GM18951 (cell line): ENCODE results near the gene C17orf107.
"Not testable (repeated sequence)": the region's sequence is repeated elsewhere in the genome, so short reads cannot be mapped to it uniquely, and the experiment has no call there.

ENCODE experiments used
- POLR2A ChIP-seq: IDR thresholded peaks from 4 replicates; pipeline ENCODE4 v1.6.1; 2011; ENCODE audit warnings: mild to moderate bottlenecking; ENCODE audit not compliant: insufficient read length, insufficient read depth; ENCODE audit errors: extremely low read depth
- in situ Hi-C: fragments of 300-500 bp; cut with MboI; formaldehyde crosslinking; loops from one replicate; pipeline ENCODE4 v1.12.0; 2022; ENCODE audit warnings: low sequenced_read_pairs, mixed read lengths, inconsistent platforms; ENCODE audit not compliant: unreplicated experiment

Gene C17orf107

GRCh38 chr17:4899341-4900230 lies at the start of gene C17orf107:
Gene C17orf107, plus strand, starts transcription at chr17:4899536. Its CDS starts 227 bp downstream, at chr17:4899763.
- in situ Hi-C loops: loop anchor here (25.0 kb wide), 1 partner anchor 337 kb away; the partner anchor contains the start of genes GGT6 and MYBBP1A
- TF ChIP-seq POLR2A: peak; percentile 8

- in situ Hi-C loops: no loop called here
- no peak for TF ChIP-seq POLR2A
Observed at GRCh38 chr17:4850246-4850645, 49.1 kb upstream of the C17orf107 start.

- in situ Hi-C loops: no loop called here
- TF ChIP-seq POLR2A: no peak
Observed at GRCh38 chr17:4851084-4851483, 48.3 kb upstream of the C17orf107 start.

- TF ChIP-seq POLR2A: no peak
- in situ Hi-C loops: no loop called here
Observed at GRCh38 chr17:4852567-4853207, 46.6 kb upstream of the C17orf107 start.

GRCh38 chr17:4853208-4853671 lies 46.1 kb upstream of the C17orf107 start:
- TF ChIP-seq POLR2A: no peak
- in situ Hi-C loops: no loop called here

GRCh38 chr17:4854111-4854681 lies 45.1 kb upstream of the C17orf107 start:
- in situ Hi-C loops: no loop called here

GRCh38 chr17:4856271-4856936 lies 42.9 kb upstream of the C17orf107 start:
- no peak for TF ChIP-seq POLR2A
- in situ Hi-C loops: no loop called here

More at GRCh38 chr17:4854111-4854681, 45.1 kb upstream of the C17orf107 start:
- no peak for TF ChIP-seq POLR2A

GRCh38 chr17:4856937-4857314 lies 42.4 kb upstream of the C17orf107 start:
- in situ Hi-C loops: no loop called here
- no peak for TF ChIP-seq POLR2A

GRCh38 chr17:4857347-4857746 lies 42.0 kb upstream of the C17orf107 start:
- in situ Hi-C loops: not testable (repeated sequence)

GRCh38 chr17:4858068-4858881 lies 41.1 kb upstream of the C17orf107 start:
- in situ Hi-C loops: no loop called here
- no peak for TF ChIP-seq POLR2A

GRCh38 chr17:4858882-4859260 lies 40.5 kb upstream of the C17orf107 start:
- in situ Hi-C loops: no loop called here
- TF ChIP-seq POLR2A: no peak

- TF ChIP-seq POLR2A: no peak
- in situ Hi-C loops: no loop called here
Observed at GRCh38 chr17:4859816-4860625, 39.3 kb upstream of the C17orf107 start.

- in situ Hi-C loops: no loop called here
- TF ChIP-seq POLR2A: no peak
Observed at GRCh38 chr17:4860651-4861050, 38.7 kb upstream of the C17orf107 start.
